Pancreas (tissue), 10 donors: ENCODE results near the gene AFF3. TPM values are rescaled to one million over a fixed set of nuclear protein-coding genes. Genes with fewer than 3 reads are reported as not detected.

Experiments
- ATAC-seq, 4 donors: fragments of 200-7000 bp; cut with Tn5 transposase; one replicate each; pipeline versions ENCODE4 v1.8.0 to v1.9.1; 2020; ENCODE audit warnings: mild to moderate bottlenecking in 4 of 4, moderate library complexity in 4 of 4
- DNase-seq, 6 donors: peaks; one replicate each; pipeline ENCODE4 v3.0.0-alpha.2; 2020
- FAIRE-seq: peaks from 2 replicates; lab custom pipeline; 2012; peaks lifted over from hg19 to GRCh38; lab: Jason Lieb, UNC
- H3K27ac ChIP-seq, 4 donors: fragments of 200-600 bp; sonication (generic); 1 replicate in 3 of 4; 2 replicates in 1 of 4; pipeline versions ENCODE4 v1.5.0 to v1.8.0; 2020
- H3K27me3 ChIP-seq, 4 donors: fragments of 200-600 bp; one replicate each; pipeline ENCODE4 v1.8.0; 2021
- H3K36me3 ChIP-seq, 3 donors: fragments of 200-600 bp; sonication (generic) in 1 of 3; one replicate each; pipeline versions ENCODE4 v1.5.0 to v1.8.0; 2020 to 2021
- H3K4me1 ChIP-seq, 3 donors: fragments of 200-600 bp; one replicate each; pipeline ENCODE4 v1.8.0; 2021
- H3K4me3 ChIP-seq, 4 donors: fragments of 200-600 bp; sonication (generic) in 2 of 4; one replicate each; pipeline versions ENCODE4 v1.5.0 to v1.8.0; 2020 to 2021
- H3K9me3 ChIP-seq, 4 donors: fragments of 200-600 bp; one replicate each; pipeline ENCODE4 v1.8.0; 2021
- CTCF ChIP-seq, 4 donors: fragments of 200-600 bp; sonication (generic) in 3 of 4; IDR thresholded peaks; one replicate each; pipeline versions ENCODE4 v1.5.0 to v1.8.0; 2021; ENCODE audit warnings: antibody characterized with exemption in 4 of 4
- WGBS, 2 donors: extraction: QIAGEN DNeasy Blood & Tissue Kit; methylation state at CpG; one replicate each; pipeline ENCODE4 v1.1.7; 2013; 5-methylcytosine and 5-hydroxymethylcytosine counted together
- intact Hi-C, 3 donors: fragments of 100-400 bp; cut with DNase I; formaldehyde crosslinking; loops; one replicate each; pipeline versions ENCODE4 v1.11.1 to v1.14.2; 2022
- polyA plus RNA-seq, 2 donors: library from polyadenylated mRNA; stranded (reverse); fragments of 200-250 nt; gene quantifications; one replicate each; pipeline ENCODE4 v1.2.3, GENCODE V29; 2013
- total RNA-seq, 6 donors: library from RNA; stranded (reverse); fragmentation: NEBNext Ultra II Directional in 4 of 6; extraction: Animal tissue kit (Norgen Biotek cat#: 25700) in 4 of 6; gene quantifications; one replicate each; pipeline versions ENCODE4 v1.2.1 to v1.2.4, GENCODE V29; 2021 to 2023
- donor health status: healthy with polysubstance abuse.
- donor health status: DM: no; HTN: no; CAD: no; lungs with moderate emphysema.
- donor health status: DM: no; HTN: no; CAD: no.
- donor health status: control.
- donor health status: control.
- donor health status: Bipolar disorder and iron deficiency.
- donor health status: DM: yes; HTN: yes; CAD: no.
- donor health status: DM: no; HTN: no; CAD: no.
- donor health status: DM: no; HTN: no; CAD: no.
- donor health status: DM: yes; HTN: yes; CAD: no.

Gene AFF3
- total and polyA plus RNA-seq, 8 donors, result 0.19 to 1.1 (median 0.54) TPM

- DNase-seq (no peak), ATAC-seq (no peak), FAIRE-seq (no peak)
- intact Hi-C loops, result no loop called here
- Histone ChIP-seq H3K27me3 (no peaks in the 10 kb centered on the region), H3K9me3 (no peaks in the 10 kb centered on the region), H3K4me3 (no peak overlapping the region), H3K4me1 (no peaks in the 10 kb centered on the region), H3K27ac (no peak overlapping the region), H3K36me3 (no peaks in the 10 kb centered on the region)
- no peak for TF ChIP-seq CTCF (IDR thresholded peaks at IDR 0.05)
- 64 to 71% methylated on average over 4 of the region's 4 CpGs for WGBS, 2 donors
These were observed 341.0 kb downstream of the AFF3 start for GRCh38 chr2:99801327-99801901.

- DNase-seq (no peak), ATAC-seq (no peak), FAIRE-seq (no peak)
- no peaks in the 10 kb centered on the region for H3K4me1 ChIP-seq
- no peak overlapping the region for H3K27ac ChIP-seq
- TF ChIP-seq CTCF (IDR thresholded peaks at IDR 0.05), result no peak
- intact Hi-C loops, result no loop called here
- 87 to 91% methylated on average over 1 of the region's 1 CpG for WGBS, 2 donors
- H3K9me3 ChIP-seq, result no peaks in the 10 kb centered on the region
- H3K36me3 ChIP-seq, result no peaks in the 10 kb centered on the region
- H3K4me3 ChIP-seq, result no peak overlapping the region
- H3K27me3 ChIP-seq, result no peaks in the 10 kb centered on the region
These were observed 344.9 kb downstream of the AFF3 start for GRCh38 chr2:99797475-99797874.

GRCh38 chr2:99794414-99794813 lies 348.0 kb downstream of the AFF3 start:
- no peak for TF ChIP-seq CTCF (IDR thresholded peaks at IDR 0.05)
- Histone ChIP-seq H3K4me3 (no peak overlapping the region), H3K27me3 (no peaks in the 10 kb centered on the region), H3K36me3 (no peaks in the 10 kb centered on the region), H3K27ac (no peak overlapping the region), H3K9me3 (no peaks in the 10 kb centered on the region), H3K4me1 (no peaks in the 10 kb centered on the region)
- ATAC-seq, result no peak
- FAIRE-seq, result no peak
- DNase-seq, result no peak
- intact Hi-C loops, result no loop called here

- WGBS, 2 donors, result 88 to 91% methylated on average over 8 of the region's 8 CpGs
- FAIRE-seq (no peak), ATAC-seq (no peak), DNase-seq (no peak)
- intact Hi-C loops, result no loop called here
- no peaks in the 10 kb centered on the region for H3K36me3 ChIP-seq
- no peak for TF ChIP-seq CTCF (IDR thresholded peaks at IDR 0.05)
- no peaks in the 10 kb centered on the region for H3K4me1 ChIP-seq
- H3K27me3 ChIP-seq, result no peaks in the 10 kb centered on the region
- H3K4me3 ChIP-seq, result no peak overlapping the region
- no peaks in the 10 kb centered on the region for H3K9me3 ChIP-seq
- H3K27ac ChIP-seq, result no peak overlapping the region
These were observed 349.4 kb downstream of the AFF3 start for GRCh38 chr2:99793022-99793421.

- DNase-seq (no peak), ATAC-seq (no peak), FAIRE-seq (no peak)
- Histone ChIP-seq H3K9me3 (no peaks in the 10 kb centered on the region), H3K36me3 (no peaks in the 10 kb centered on the region), H3K4me1 (no peaks in the 10 kb centered on the region), H3K27ac (no peak overlapping the region), H3K27me3 (no peaks in the 10 kb centered on the region), H3K4me3 (no peak overlapping the region)
- no peak for TF ChIP-seq CTCF (IDR thresholded peaks at IDR 0.05)
- WGBS, 2 donors, result 53 to 59% methylated on average over 1 of the region's 1 CpG
- intact Hi-C loops, result no loop called here
These were observed 352.5 kb downstream of the AFF3 start for GRCh38 chr2:99789849-99790248.
